ENCODE results near the gene IFT27.
A peak's percentile ranks its signal among the peaks of the same experiment; 100 is the strongest.
"Not testable (repeated sequence)": the region's sequence is repeated elsewhere in the genome, so short reads cannot be mapped to it uniquely, and the experiment has no call there.

IFT27 gene

DNA sequence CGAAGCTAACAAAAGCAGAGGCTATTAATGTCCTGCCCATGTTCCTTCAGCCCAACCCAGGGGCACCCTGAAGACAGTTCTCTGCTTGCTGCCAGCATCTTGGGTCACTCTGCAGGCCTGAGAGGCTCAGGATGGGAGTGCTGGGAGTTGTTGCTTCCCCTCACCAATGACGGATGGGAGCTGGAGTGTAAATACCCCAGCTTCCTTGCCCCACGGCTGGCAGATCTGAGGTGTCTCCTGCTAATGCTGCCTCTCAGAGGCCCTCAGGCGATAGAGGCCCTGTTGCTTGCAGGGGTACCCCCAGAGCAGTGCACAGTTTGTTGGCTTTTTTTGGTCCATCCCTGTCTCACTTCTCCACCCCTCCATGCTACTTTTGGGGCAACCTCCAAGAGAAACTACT, 32.9 kb downstream of the IFT27 start:
- no peak for DNase-seq

DNA sequence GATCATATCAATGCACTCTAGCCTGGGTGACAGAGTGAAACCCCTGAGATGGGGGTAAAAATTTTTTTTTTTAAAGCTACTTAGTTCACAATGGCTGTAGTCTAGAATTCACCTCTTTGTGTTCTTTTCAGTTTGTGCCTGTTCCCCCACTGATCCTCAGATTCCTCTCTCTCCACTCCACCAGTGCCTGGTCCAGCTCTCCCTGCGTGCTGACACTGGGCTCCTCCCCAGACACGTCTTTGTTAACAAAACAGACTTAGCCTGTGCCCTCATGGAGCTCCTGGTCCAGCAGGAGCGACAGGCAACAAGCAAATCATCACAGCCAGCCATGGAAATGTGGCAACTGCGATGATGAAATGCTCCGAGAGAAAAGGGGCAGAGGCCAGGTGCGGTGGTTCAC, 34.0 kb downstream of the IFT27 start:
- no peak for DNase-seq

DNA sequence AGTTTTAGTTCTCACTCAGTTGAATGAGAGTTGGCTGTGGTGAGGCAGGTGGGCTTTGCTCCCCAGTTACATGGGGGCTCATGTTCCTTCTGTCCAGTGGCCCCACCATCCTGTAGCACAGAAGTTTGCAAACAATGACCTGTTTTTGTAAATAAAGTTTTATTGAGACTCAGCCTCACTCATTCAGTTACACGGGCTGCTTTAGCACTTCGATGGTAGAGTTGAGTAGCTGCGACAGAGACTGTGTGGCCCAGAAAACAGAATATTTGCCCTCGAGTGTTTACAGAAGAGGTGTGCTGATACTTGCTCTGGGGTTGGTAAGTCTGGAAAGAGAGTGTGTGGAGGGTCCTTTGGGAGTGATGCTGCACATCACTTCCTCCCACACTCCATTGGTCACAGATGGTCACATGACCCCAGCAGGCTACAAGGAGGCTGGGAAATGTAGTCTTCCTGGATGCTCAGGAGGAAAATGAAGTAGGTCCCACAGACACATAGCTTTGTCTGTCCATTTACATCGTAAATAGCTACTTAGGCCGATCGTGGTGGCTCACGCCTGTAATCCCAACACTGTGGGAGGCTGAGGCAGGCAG, 34.6 kb downstream of the IFT27 start:
- peak; percentile 75 for DNase-seq

DNA sequence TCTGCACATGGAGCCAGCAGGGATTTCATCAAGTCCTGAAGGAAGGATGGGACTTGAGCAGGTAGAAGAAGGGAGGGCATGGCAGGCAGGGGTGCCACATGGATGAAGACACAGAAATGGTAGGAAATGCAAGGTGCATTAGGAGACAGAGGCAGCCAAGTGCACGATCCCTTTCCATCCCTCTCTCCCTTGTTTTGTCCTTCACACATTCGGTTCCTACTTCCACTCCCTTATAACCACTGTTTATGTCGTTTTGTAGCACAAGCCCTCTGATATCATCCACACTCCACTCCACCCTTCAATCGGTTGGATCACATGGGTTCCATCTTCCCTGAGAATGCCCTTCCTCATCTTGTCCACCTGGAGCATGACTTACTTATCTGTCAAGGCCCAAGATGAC, 35.2 kb downstream of the IFT27 start:
- DNase-seq, result no peak

DNA sequence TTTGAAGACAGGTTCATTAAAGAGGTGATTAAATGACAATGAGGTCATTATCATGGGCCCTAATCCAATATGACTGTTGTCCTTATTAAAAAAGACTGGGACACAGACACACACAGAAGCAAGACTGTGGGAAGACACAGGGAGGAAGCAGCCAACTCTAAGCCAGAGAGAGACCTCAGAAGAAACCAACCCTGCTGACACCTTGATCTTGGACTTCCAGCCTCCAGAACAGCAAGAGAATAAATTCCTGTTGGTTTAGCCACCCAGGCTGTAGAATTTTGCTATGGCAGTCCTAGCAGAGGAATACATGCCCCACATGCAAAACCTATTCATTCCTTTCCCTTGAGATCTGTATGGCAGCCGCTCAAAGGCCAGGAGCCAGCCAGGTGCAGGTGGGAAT, 36.7 kb downstream of the IFT27 start:
- DNase-seq, result no peak

DNA sequence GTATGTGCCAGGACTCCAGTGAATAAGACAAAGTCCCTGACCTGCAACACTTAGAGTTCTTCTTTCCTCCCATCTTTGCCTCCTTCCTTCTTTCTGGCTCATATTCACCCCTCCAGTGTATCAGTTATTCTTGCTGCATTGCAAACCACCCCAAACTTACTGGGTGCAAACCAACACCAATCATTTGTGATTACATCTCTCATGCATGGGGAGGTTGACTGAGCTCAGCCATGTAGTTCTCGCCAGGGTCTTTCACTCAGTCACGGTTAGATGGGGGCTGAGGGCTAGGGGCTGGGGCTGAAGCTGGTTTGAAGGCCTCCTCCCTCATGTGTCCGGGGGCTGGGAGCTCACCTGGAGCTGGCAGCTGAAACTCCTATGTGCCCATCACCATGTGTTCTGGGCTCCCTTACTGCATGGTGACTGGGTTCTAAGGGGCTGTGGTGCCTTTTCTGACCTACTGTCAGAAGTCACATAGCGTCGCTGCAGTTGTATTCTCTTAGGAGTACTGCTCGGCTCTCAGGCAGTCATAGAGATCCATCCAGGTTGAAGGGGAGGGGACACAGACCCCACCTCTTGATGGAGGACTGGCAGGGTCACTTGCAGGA, 37.4 kb downstream of the IFT27 start:
- no peak for DNase-seq

DNA sequence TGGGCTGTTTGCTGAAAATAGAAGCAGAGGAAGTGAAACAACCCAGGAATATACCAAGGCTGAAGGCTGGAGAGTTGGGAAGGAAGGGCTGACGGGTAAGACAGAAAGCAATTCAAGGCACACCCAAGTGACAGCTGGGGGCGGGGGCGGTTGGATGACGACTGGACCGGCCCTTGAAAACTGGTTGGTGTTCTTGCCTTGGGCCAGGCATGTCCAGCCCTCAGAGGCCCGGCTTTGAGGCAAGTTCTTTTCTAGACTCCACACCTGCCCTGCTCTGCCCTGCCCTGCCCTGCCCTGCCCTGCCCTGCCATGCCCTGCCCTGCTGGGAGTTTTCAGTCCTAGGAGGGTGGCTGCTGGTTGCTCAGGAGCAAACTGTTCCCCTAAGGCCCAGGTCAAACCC, 38.1 kb downstream of the IFT27 start:
- DNase-seq, result no peak

DNA sequence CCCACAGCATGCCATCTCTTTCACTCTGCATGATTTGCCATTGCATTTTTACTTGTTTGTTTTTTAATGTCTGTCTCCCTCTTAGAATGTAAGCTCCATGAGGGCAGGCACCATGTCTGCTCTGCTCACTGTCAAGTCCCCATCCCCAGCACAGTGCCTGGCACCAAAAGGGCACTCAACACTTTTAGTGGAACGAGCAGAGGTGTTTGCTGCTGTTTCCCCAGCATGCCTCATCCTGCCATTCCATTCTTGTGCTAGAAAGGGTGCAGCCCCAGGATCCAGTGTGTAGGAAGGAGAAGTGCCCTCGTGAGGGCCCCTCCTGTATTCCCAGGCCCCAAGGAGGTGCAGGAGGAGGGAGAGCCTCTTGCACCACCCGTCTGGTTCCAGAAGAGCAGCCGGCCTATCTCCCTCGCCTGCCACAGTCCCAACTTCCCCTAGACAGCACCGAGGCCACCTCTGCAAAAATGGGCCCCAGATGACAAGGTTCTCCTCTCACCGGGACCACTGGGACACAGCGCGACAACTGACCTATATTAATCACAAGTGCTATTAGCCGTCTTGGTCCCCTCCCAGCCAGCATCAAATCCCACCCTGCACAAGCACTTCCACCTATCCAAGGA, 39.1 kb downstream of the IFT27 start:
- no peak for DNase-seq

DNA sequence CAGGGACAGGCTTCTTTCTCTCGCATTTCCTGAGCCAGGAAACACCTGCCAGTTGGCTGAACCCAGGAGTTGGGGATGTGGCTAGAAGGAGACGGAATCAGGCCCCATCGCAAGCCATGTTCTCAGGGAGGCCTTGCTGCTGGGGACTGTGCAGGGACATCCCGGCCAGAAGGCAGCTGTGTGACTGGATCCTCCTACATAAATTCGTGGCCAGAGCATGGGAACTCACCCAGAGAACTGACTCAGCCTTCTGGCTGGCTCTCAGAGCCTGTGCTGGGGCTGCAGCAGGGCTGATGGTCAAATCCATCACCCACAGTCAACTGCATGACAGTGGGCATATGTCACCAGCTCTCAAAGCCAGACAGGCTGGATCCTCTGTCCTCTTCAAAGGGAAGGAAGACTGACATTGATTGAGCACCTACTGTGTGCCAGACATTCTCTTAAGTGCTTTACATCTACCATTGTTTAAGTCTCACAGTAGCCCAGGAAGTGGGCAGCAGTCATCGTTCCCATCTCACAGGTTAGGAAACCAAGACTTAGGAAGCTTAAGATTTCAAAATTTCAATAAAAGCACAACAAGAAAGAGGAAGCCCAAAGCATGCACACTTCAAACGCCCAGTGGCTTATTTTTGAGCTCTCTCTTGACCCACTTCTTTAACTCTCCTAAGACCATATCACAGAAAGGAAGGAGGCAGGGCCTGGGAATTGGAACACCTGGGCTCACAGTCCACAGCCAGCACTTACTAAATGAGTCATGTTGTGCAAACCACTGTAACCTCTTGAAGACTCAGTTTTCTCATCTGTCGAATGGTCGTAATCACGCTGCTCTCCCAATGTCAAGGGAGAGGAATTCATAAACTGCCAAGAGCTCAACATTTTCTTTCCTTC, 41.5 kb downstream of the IFT27 start:
- no peak for DNase-seq

DNA sequence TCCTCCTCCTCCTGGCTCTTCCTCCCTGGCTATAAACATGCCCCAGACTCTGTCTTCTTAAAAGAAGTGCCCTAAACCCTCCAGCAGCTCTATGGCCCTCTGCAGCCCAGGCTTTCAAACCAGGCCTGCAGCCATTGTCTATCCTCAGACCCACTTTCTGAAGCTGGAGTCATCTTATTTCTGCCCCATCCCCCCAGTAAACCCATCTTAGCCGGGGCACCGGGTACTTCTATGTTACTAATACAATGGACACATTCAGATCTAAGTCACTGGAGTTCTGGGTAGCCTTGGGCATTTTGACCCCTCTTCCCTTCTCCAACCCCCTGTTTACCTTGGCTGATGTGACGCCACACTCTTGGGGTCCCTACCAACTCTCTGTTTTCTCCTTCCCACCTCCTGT, 42.6 kb downstream of the IFT27 start:
- no peak for DNase-seq

DNA sequence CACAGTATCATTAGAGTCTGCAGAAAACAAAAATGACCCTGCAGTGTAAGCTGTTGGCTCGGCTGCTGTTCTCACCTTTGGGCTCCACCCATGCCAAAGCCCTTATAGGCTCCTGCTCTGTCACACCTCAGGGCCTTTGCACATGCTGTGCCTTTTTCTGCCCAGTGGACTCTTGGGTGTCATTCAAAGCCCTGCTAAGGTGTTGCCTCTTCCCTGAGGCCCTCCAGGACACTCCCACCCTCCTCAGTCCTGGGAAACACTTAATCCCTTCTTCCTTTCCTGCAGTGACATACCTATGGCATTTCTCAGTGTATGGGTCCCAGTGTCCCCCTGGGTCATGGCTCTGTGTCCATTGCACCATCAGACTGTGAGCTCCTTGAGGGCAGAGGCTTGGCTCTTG, 43.3 kb downstream of the IFT27 start:
- DNase-seq, result no peak

DNA sequence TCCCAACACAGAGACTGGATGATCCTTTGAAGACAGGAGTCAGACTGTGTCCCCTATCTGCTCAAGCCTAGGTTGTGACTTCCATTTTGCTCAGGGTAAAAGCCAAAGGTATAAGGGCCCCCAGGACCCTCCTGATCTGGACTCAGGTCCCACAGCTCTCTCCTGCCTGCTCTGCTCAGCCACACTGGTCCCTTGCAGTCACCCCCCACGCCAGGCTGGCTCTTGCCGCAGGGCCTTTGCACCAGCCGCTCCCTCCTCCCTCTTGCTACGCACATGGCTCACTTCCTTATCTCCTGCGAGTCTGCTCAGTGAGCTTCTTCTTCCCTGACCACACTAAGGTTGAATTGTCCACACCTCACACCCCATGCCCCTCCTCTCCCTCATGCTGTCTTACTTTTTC, 44.0 kb downstream of the IFT27 start:
- DNase-seq, result no peak

DNA sequence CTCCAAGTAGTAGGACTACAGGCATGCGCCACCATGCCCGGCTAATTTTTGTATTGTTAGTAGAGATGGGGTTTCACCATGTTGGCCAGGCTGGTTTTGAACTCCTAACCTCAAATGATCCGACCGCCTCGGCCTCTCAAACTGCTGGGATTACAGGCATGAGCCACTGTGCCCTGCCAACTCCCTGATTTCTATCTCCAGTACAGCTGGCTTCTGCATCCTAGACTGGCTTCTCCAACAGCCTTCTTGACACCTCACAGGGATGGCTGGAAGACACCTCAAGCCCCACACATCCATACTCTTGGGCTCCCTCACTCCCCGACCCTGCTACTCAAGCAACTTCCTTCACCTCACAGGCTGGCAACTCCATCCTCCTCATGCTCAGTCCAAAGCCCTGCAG, 44.6 kb downstream of the IFT27 start:
- not testable (repeated sequence) for DNase-seq

DNA sequence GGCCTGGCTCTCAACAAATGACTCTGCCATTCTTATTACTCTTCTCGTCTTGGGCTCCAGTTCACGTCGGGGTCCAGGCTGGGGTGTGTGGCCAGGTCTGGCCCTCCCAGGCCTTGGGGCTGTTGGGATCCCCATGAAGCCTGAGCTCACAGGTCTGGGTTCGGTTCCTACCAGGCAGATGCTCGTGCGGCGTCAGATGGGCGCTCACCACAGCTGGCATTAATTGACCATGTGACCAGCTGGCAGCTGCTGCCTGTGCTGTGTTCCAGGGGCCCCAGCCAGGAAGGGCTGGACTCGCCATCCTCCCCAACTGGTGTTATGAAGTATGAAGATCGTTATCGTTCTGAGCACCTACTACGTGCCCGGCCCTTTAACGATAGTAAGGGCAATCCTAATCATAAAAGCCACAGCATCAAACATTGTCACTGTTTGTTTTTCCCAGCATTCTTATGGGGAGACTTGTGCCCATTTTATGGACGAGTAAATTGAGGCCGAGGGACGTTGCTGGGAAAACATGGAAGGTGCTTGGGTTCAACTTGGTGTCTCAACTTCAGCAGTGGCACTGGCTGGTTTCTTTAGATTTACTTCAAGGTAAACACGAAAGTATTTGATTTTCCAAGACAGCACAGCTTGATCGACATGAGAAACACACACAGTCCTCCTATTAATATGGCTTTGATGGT, 45.6 kb downstream of the IFT27 start:
- no peak for DNase-seq

DNA sequence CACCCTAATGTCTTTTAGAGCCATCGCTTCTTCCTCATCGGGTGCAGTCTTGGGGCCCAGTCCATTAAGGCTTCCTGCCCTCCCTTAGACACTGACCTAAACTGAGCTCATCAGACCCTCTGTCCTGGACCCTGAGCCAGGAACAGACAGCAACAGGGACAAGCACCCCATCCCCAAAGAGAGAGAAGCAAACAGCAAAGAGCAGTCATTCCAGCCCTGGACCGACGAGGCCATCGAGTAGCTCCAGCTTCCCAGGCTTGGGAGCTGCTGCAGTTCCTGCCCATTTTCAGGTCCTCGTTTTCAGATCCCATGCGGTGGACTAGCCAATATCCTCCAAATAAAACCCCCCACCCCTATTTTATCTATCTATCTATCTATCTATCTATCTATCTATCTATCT, 46.6 kb downstream of the IFT27 start:
- DNase-seq, result no peak

DNA sequence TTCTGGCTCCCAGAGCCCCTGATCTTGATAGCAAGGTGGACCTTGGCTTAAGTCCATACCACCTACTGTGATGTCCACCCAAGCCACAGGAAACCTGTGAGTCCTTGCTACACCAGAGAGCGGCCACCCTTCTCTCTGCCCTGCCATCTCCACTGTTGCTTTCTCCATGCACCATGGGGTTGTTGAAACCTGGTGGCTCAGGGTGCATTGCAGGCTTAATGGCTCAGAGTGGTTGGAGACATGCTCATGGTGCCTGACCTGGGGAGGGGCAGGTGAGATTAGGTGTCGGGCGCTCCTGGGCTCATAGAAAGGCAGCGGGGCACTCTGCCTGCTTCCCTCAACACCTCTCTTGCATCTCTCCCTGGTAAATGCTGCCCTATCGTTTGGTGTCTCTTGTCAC, 47.4 kb downstream of the IFT27 start:
- DNase-seq, result no peak

DNA sequence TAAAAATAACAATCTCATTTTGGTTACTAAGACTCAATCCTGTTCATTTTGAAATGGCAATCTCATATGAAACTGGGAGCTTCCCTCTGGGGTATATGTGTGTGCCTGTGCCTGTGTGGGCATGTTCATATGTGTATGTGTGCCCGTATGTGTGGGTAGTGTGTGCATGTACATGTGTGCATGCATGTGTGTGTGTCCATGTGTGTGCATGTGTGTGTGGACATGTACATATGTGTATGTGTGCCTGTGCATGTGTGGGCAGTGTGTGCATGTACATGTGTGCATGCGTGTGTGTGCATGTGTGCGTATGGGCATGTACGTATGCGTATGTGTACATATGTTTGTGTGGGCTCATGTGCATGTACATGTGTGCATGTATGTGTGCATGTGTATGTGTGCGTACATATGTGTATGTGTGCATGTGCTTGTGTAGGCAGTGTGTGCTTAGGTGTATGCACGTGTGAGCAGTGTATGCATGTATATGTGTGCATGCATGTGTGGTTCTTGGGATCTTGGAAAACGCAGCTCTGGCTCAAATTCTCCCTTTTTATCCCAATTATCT, 47.9 kb downstream of the IFT27 start:
- DNase-seq, result no peak

DNA sequence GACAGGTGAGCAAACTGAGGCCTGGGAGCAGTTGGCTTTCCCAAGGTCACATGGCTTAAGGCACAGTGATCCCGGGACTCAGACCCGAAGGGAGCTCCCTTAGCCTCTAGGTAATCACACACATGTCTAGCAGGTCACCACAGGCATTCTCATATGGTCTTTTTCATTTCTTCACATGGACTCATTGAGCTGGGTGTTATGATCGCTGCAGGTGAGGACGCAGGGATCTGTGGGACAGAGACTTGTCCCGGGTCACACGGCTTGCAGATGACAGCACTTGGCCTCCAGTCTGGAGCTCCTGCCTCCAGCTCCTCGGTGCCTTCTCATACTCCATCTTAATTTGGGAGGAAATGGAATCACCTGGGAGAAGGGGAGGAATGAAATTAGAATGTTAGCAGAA, 48.8 kb downstream of the IFT27 start:
- DNase-seq, result no peak

DNA sequence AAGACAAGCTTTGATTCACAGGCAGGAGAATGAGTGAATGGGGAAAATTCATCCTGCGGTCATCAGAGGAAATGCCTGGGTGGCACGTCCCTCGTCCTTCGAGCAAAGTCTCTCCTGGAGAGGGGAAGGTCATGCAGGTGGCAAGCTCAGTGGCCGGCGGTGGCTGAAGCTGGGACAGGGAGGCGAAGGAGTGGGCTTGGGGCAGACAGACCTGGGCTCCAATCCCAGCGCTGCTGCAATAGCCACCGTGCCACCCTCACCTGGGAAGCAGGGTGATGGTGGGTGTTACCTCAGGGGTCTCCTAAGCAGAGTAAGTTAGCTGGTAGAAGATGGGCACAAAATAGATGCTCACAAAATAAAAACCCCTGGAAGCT, 49.9 kb downstream of the IFT27 start:
- no peak for DNase-seq

DNA sequence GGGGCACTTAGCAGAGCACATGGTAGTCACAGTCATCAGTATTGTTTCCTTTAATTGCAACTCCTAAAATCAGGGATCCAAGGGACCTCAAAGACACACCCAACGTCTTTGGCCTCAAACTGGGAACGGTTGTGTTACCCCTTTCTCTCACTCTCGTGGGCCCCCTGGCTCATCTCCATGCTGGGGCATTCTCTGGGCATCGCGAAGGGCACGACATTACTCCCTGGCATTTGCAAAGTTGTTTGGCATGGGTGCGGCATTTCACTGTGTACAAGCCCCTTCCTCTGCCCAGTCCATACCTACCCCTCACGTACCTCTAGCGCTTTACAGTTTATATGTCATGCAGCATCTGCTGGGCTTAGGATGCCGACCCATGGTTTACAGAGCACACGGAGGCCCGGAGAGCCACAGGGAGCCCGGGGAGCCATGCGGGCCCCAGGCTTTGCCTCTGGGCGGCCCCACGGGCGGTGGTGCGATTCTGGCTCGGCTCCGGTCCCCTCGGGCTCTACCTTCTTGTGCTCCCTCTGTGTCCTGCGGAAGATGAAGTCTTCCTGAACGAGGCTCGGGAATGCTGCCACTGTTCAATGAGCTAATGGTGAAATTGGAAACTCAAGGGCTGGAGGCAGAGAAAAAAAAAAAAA, 50.4 kb downstream of the IFT27 start:
- no peak for DNase-seq

DNA sequence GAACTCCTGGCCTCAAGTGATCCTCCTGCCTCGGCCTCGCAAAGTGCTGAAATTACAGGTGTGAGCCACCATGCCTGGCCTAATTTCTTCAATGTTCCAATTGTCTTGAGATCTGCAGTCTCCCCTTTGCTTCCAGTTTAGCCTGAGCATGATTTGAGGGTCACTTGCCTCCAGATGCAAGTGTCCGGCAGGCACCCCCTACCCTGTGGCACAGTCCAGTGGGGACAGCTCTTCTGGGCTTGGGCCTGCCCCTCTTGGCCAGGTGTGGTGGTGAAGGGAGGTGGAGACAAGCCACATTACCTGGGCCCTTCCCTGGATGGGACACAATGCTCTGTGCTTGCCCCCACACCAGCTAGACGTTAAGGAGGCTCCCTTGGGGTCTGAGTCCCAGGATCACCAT, 51.1 kb downstream of the IFT27 start:
- no peak for DNase-seq

DNA sequence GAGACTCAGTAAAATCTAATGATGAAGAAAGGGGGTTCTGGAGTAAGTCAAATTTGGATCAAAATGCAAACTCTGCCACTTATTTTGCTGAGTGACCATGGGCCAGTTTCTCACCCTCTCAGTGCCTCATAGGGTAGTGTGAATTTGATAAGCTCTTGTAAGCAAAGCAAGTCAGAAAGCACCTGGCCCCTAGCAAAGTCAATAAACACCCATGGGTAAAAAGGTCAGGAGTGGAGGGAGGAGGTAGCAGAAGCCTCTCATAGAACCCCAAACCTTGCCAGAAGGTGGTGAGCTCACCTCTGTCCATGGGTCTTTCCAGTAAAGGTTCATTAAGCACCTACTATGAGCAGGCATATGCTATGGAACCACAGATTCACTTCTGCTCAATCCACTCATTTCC, 53.9 kb downstream of the IFT27 start:
- no peak for DNase-seq

DNA sequence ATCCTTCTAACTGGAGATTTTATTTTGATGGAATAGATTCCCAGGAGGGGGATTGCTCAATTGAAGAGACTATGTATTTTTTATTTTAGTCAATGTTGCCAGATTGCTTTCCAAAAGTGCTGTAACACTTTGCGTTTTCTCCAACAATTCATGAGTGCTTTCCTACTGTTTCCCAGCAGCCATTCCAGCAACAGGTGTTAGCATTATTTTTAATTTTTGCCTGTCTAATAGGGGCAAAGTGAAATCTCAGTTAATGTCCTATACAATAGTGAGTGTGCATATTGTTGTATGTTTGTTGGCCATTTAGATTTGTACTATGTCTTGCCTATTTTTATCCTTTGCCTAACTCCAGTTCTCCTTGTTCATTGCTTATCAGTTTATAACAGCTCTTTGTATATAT, 60.3 kb downstream of the IFT27 start:
- no peak for DNase-seq

Measured in NCI-H2171 treated with DMSO at 0.1 percent for 48 hours (cell line).